Fibroblast of lung (primary cell): ENCODE results near the gene EGR4. TPM values are rescaled to one million over a fixed set of nuclear protein-coding genes. Genes with fewer than 3 reads are reported as not detected.

Source experiments
- DNase-seq, 2 donors: peaks; one replicate each; pipeline versions ENCODE4 v3.0.0 to v3.0.0-alpha.2; 2010; ENCODE audit warnings: low read depth in 2 of 2
- H2AFZ ChIP-seq: 2 replicates; pipeline ENCODE4 v1.5.1; 2012; ENCODE audit warnings: low read length, control low read depth, inconsistent platforms
- H3K27ac ChIP-seq: 2 replicates; pipeline ENCODE4 v1.5.1; 2011; ENCODE audit warnings: low read length, control low read depth; ENCODE audit not compliant: insufficient read depth
- H3K27me3 ChIP-seq: 2 replicates; pipeline ENCODE4 v1.5.1; 2011; ENCODE audit warnings: mild to moderate bottlenecking, low read length; ENCODE audit not compliant: control insufficient read depth, insufficient read depth
- H3K36me3 ChIP-seq: 2 replicates; pipeline ENCODE4 v1.5.1; 2011; ENCODE audit warnings: low read length; ENCODE audit not compliant: control insufficient read depth, insufficient read depth
- H3K4me1 ChIP-seq: 2 replicates; pipeline ENCODE4 v1.5.1; 2011; ENCODE audit warnings: low read length; ENCODE audit not compliant: control insufficient read depth, insufficient read depth; ENCODE audit errors: extremely low read depth
- H3K4me2 ChIP-seq: 2 replicates; pipeline ENCODE4 v1.5.1; 2011; ENCODE audit warnings: low read length, control low read depth; ENCODE audit not compliant: insufficient read depth; ENCODE audit errors: extremely low read depth
- H3K4me3 ChIP-seq, 4 experiments: fragments of 200-600 bp in 1 of 4; sonication (generic) in 1 of 4; replicated peaks in 1 of 4; 2 replicates each; pipeline ENCODE4 v1.5.1; 2011 to 2016; ENCODE audit warnings: low read length in 4 of 4, low read depth in 3 of 4, mild to moderate bottlenecking in 3 of 4, control low read depth in 2 of 4, inconsistent platforms in 1 of 4, mixed read lengths in 1 of 4; ENCODE audit not compliant: insufficient read depth in 1 of 4; ENCODE audit errors: control extremely low read depth in 1 of 4
- H3K79me2 ChIP-seq: 2 replicates; pipeline ENCODE4 v1.5.1; 2012; ENCODE audit warnings: mild to moderate bottlenecking, low read length, inconsistent platforms; ENCODE audit not compliant: control insufficient read depth, insufficient read depth
- H3K9ac ChIP-seq: 2 replicates; pipeline ENCODE4 v1.5.1; 2011; ENCODE audit warnings: mild to moderate bottlenecking, low read length, control low read depth; ENCODE audit not compliant: insufficient read depth
- H3K9me3 ChIP-seq: 2 replicates; pipeline ENCODE4 v1.5.1; 2012; ENCODE audit warnings: low read depth, low read length; ENCODE audit not compliant: control insufficient read depth, insufficient read depth
- H4K20me1 ChIP-seq: 2 replicates; pipeline ENCODE4 v1.5.1; 2011; ENCODE audit warnings: low read length; ENCODE audit not compliant: control insufficient read depth, insufficient read depth; ENCODE audit errors: extremely low read depth
- EZH2 ChIP-seq: IDR thresholded peaks from 2 replicates; pipeline ENCODE4 v1.5.1; 2012; ENCODE audit warnings: low read length, control low read depth, mild to moderate bottlenecking; ENCODE audit errors: missing control alignments
- polyA plus RNA-seq, 2 donors: library from polyadenylated mRNA; depleted of rRNA in 1 of 2; stranded (reverse) in 1 of 2; unstranded in 1 of 2; fragments of >200 nt; gene quantifications; 2 replicates each; pipeline ENCODE4 v1.2.1, GENCODE V29; 2011 to 2012; ENCODE audit warnings: missing spikeins in 1 of 2
- total RNA-seq: library from RNA; depleted of rRNA; stranded (reverse); fragments of >200 nt; gene quantifications from 2 replicates; pipeline ENCODE4 v1.2.1, GENCODE V29; 2014
- TF ChIP-seq, protein P1 (sequence below), 2 donors: IDR thresholded peaks in 1 of 2; conservative IDR thresholded peaks in 1 of 2; 1 replicate in 1 of 2; 2 replicates in 1 of 2; pipeline ENCODE4 v1.5.1; 2011 to 2012; ENCODE audit warnings: low read length in 2 of 2, control low read depth in 1 of 2, inconsistent platforms in 1 of 2, low read depth in 1 of 2, mild to moderate bottlenecking in 1 of 2

The EGR4 gene
- total and polyA plus RNA-seq, 2 donors (not counting 1 experiment from before 2014, with no cell fraction given), result not detected

DNA sequence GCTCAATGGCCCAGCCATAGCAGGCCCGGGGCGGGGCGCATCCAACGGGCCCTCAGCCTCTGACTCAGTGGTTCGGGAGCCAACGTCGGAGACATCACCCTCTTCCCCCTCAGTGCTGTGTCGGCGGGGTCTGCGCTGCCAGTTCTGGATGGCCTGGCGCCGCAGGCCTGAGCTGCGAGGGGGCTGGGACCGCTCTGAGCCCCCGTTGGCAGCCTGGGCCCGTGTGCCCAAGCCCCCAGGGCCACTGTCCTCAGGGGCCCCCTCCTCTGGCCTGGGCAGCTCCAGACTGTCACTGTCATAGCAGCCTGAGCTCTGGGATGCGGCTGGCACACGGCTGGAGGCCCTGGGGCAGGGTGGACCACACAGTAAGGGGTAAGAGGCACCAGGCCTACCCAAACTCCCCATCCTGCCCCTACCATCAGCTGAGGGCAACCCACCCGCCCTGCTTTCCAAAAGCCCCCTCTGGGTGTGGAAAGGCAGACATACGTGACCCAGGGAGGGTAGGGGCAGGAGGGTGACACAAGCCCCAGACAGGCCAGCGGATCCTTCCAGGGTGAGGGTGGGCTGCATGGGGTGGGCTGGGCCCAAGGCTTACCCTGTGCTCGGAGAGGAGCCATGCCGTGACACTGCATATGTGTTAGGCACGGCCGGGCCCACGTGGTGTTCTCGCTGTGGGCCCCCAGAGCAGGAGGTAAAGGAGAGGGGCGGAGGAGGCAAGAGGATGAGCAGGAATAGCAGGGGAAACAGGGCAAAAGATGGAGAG lies 27.9 kb downstream of the EGR4 start:
- no peak overlapping the region for H2AFZ ChIP-seq
- H4K20me1 ChIP-seq, result no peaks in the 10 kb centered on the region
- no peaks in the 10 kb centered on the region for H3K4me1 ChIP-seq
- H3K27ac ChIP-seq, result no peak overlapping the region
- DNase-seq, result no peak
- no peaks in the 10 kb centered on the region for H3K36me3 ChIP-seq
- H3K4me3 ChIP-seq, result no peak overlapping the region
- no peaks in the 10 kb centered on the region for H3K9me3 ChIP-seq
- peaks cover 32% of the 10 kb centered on the region for H3K27me3 ChIP-seq
- no peak overlapping the region for H3K4me2 ChIP-seq
- no peak overlapping the region for H3K9ac ChIP-seq
- TF ChIP-seq, protein P1, sequence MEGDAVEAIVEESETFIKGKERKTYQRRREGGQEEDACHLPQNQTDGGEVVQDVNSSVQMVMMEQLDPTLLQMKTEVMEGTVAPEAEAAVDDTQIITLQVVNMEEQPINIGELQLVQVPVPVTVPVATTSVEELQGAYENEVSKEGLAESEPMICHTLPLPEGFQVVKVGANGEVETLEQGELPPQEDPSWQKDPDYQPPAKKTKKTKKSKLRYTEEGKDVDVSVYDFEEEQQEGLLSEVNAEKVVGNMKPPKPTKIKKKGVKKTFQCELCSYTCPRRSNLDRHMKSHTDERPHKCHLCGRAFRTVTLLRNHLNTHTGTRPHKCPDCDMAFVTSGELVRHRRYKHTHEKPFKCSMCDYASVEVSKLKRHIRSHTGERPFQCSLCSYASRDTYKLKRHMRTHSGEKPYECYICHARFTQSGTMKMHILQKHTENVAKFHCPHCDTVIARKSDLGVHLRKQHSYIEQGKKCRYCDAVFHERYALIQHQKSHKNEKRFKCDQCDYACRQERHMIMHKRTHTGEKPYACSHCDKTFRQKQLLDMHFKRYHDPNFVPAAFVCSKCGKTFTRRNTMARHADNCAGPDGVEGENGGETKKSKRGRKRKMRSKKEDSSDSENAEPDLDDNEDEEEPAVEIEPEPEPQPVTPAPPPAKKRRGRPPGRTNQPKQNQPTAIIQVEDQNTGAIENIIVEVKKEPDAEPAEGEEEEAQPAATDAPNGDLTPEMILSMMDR (conservative IDR thresholded peaks at IDR 0.05 in 1 of 2, IDR thresholded peaks at IDR 0.05 in 1 of 2; ENCODE audit: low read depth in 1 of 2, low read length in 2 of 2), result no peak
- no peak for TF ChIP-seq EZH2
- no peaks in the 10 kb centered on the region for H3K79me2 ChIP-seq

DNA sequence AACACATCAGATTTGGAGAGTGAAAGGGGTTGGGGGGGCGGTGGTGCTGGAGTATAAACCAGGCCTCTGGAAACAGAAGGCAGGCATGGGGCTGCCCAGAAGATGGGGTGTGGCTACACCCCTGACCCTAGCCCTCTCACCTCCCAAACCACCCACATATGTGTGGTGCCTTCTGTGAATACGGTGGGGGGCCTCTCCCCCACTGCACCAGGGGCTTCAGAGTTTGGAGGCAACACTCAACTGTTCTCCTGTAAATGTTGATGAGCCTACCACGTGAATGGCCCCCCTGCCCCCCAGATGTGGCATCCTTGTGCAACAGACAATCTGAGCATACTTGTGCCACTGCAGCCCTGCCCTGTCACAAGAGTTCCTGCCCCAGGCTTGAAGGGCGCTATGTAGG lies 28.6 kb downstream of the EGR4 start:
- H3K4me2 ChIP-seq, result no peak overlapping the region
- no peaks in the 10 kb centered on the region for H3K79me2 ChIP-seq
- TF ChIP-seq, protein P1 (conservative IDR thresholded peaks at IDR 0.05 in 1 of 2, IDR thresholded peaks at IDR 0.05 in 1 of 2; ENCODE audit: low read depth in 1 of 2, low read length in 2 of 2), result no peak
- no peak for TF ChIP-seq EZH2
- no peak overlapping the region for H3K4me3 ChIP-seq
- H2AFZ ChIP-seq, result no peak overlapping the region
- H3K4me1 ChIP-seq, result no peaks in the 10 kb centered on the region
- no peaks in the 10 kb centered on the region for H3K9me3 ChIP-seq
- no peak overlapping the region for H3K27ac ChIP-seq
- no peak for DNase-seq
- no peaks in the 10 kb centered on the region for H4K20me1 ChIP-seq
- peaks cover 25% of the 10 kb centered on the region for H3K27me3 ChIP-seq
- no peak overlapping the region for H3K9ac ChIP-seq
- H3K36me3 ChIP-seq, result no peaks in the 10 kb centered on the region

DNA sequence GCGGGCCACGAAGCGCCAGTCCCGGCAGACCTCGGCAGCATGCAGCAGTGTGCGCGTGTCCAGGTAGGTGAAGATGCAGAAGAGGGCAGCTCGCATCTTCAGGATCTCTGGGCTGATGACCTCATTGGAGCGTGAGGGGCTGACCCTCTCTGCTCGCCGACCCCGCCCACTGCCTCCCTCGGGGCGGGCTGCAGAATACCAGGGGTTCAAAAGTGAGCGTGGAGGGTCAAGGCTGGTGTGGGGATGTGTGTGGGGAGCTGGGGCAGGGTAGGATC lies 29.1 kb downstream of the EGR4 start:
- no peaks in the 10 kb centered on the region for H4K20me1 ChIP-seq
- H3K27ac ChIP-seq, result no peak overlapping the region
- no peaks in the 10 kb centered on the region for H3K79me2 ChIP-seq
- no peaks in the 10 kb centered on the region for H3K9me3 ChIP-seq
- H3K4me3 ChIP-seq, result no peak overlapping the region
- H3K27me3 ChIP-seq, result peaks cover 19% of the 10 kb centered on the region
- H3K9ac ChIP-seq, result no peak overlapping the region
- no peaks in the 10 kb centered on the region for H3K4me1 ChIP-seq
- H3K36me3 ChIP-seq, result no peaks in the 10 kb centered on the region
- no peak overlapping the region for H2AFZ ChIP-seq
- DNase-seq, result no peak
- H3K4me2 ChIP-seq, result no peak overlapping the region
- TF ChIP-seq, protein P1 (conservative IDR thresholded peaks at IDR 0.05 in 1 of 2, IDR thresholded peaks at IDR 0.05 in 1 of 2; ENCODE audit: low read depth in 1 of 2, low read length in 2 of 2), result no peak
- no peak for TF ChIP-seq EZH2
